MCF 10A (cell line): Measurements from ENCODE around the gene ALPL. TPM values are rescaled to one million over a fixed set of nuclear protein-coding genes. Genes with fewer than 3 reads are reported as not detected.

ENCODE experiments used
- BruUV-seq: library from RNA; stranded (reverse); fragments of 400-500 nt; replicated peaks from 2 replicates; lab custom pipeline; 2021; lab: Mats Ljungman, UMichigan
- CTCF ChIA-PET: fragments of 300-600 bp; sonication (Branson Sonifier 250); formaldehyde crosslinking; extraction: SDS; loops from one replicate; lab custom pipeline; 2021; ENCODE audit warnings: antibody characterized with exemption, inconsistent platforms; lab: Yijun Ruan, JAX
- POLR2A ChIA-PET: fragments of 300-600, 350-650 bp; sonication (Branson Sonifier 250); formaldehyde crosslinking; extraction: SDS; loops from one replicate; lab custom pipeline; 2020; ENCODE audit warnings: antibody characterized with exemption, inconsistent platforms; lab: Yijun Ruan, JAX
- DNase-seq: peaks from one replicate; pipeline ENCODE4 v3.0.0-alpha.2; 2018; ENCODE audit not compliant: unreplicated experiment
- H3K27ac Mint-ChIP-seq: one replicate; pipeline ENCODE4 v1.8.0; 2022; ENCODE audit warnings: mild to moderate bottlenecking, low read depth, mixed read lengths; ENCODE audit not compliant: unreplicated experiment
- H3K27me3 Mint-ChIP-seq: one replicate; pipeline ENCODE4 v1.8.0; 2022; ENCODE audit warnings: mixed read lengths; ENCODE audit not compliant: insufficient read depth, unreplicated experiment
- H3K36me3 Mint-ChIP-seq: one replicate; pipeline ENCODE4 v1.8.0; 2022; ENCODE audit warnings: mild to moderate bottlenecking, moderate library complexity, mixed read lengths; ENCODE audit not compliant: insufficient read depth, unreplicated experiment
- H3K4me1 Mint-ChIP-seq: one replicate; pipeline ENCODE4 v1.8.0; 2022; ENCODE audit warnings: mixed read lengths; ENCODE audit not compliant: insufficient read depth, unreplicated experiment
- H3K4me3 Mint-ChIP-seq: one replicate; pipeline ENCODE4 v1.8.0; 2022; ENCODE audit warnings: mild to moderate bottlenecking, moderate library complexity, mixed read lengths; ENCODE audit not compliant: unreplicated experiment
- H3K9me3 Mint-ChIP-seq: one replicate; pipeline ENCODE4 v1.8.0; 2022; ENCODE audit warnings: mixed read lengths; ENCODE audit not compliant: unreplicated experiment
- CTCF ChIP-seq: fragments of 200-600 bp; IDR thresholded peaks from one replicate; pipeline ENCODE4 v1.8.0; 2022; ENCODE audit warnings: antibody characterized with exemption, mild to moderate bottlenecking; ENCODE audit not compliant: unreplicated experiment
- intact Hi-C: fragments of 100-400 bp; cut with micrococcal nuclease; formaldehyde crosslinking; loops from 2 replicates; pipeline ENCODE4 v1.14.1; 2022
- total RNA-seq: library from RNA; stranded (reverse); gene quantifications from 2 replicates; pipeline ENCODE4 v1.2.3, GENCODE V29; 2022

Gene ALPL
- total RNA-seq, 1 experiment from 2014 or later = not detected

- CTCF ChIA-PET = no interaction called here
- peaks cover 24% of the 10 kb centered on the region for H3K27me3 Mint-ChIP-seq
- POLR2A ChIA-PET = no interaction called here
- peaks cover 5% of the 10 kb centered on the region for H3K4me1 Mint-ChIP-seq
- H3K4me3 Mint-ChIP-seq = no peak overlapping the region
- intact Hi-C loops = loop anchor here (10.0 kb wide), 1 partner anchor 342 kb away; no protein-coding TSS in a partner anchor
- BruUV-seq = no TSS peak
- H3K9me3 Mint-ChIP-seq = no peaks in the 10 kb centered on the region
- no peaks in the 10 kb centered on the region for H3K36me3 Mint-ChIP-seq
- no peak for TF ChIP-seq CTCF
- no peak for DNase-seq
- no peak overlapping the region for H3K27ac Mint-ChIP-seq
Observed at GRCh38 chr1:21596628-21597027, 87.4 kb downstream of the ALPL start.

GRCh38 chr1:21597753-21598152 is 88.5 kb downstream of the ALPL start:
- ChIA-PET CTCF (no interaction called here), POLR2A (no interaction called here)
- no peak overlapping the region for H3K4me3 Mint-ChIP-seq
- intact Hi-C loops = loop anchor here (10.0 kb wide), 1 partner anchor 343 kb away; no protein-coding TSS in a partner anchor
- BruUV-seq = no TSS peak
- H3K36me3 Mint-ChIP-seq = no peaks in the 10 kb centered on the region
- H3K9me3 Mint-ChIP-seq = no peaks in the 10 kb centered on the region
- peaks cover 5% of the 10 kb centered on the region for H3K4me1 Mint-ChIP-seq
- DNase-seq = no peak
- no peak for TF ChIP-seq CTCF
- H3K27ac Mint-ChIP-seq = no peak overlapping the region
- peaks cover 24% of the 10 kb centered on the region for H3K27me3 Mint-ChIP-seq

GRCh38 chr1:21598417-21598816 is 89.2 kb downstream of the ALPL start:
- Mint-ChIP-seq H3K9me3 (no peaks in the 10 kb centered on the region), H3K27me3 (peaks cover 24% of the 10 kb centered on the region), H3K36me3 (no peaks in the 10 kb centered on the region), H3K4me1 (peaks cover 5% of the 10 kb centered on the region), H3K27ac (no peak overlapping the region), H3K4me3 (no peak overlapping the region)
- intact Hi-C loops = loop anchor here (10.0 kb wide), 1 partner anchor 344 kb away; no protein-coding TSS in a partner anchor
- TF ChIP-seq CTCF = no peak
- ChIA-PET CTCF (no interaction called here), POLR2A (no interaction called here)
- no TSS peak for BruUV-seq
- no peak for DNase-seq

- Mint-ChIP-seq H3K4me1 (peaks cover 7% of the 10 kb centered on the region), H3K27ac (no peak overlapping the region), H3K9me3 (no peaks in the 10 kb centered on the region), H3K4me3 (no peak overlapping the region), H3K27me3 (peaks cover 24% of the 10 kb centered on the region), H3K36me3 (no peaks in the 10 kb centered on the region)
- no peak for DNase-seq
- POLR2A ChIA-PET = no interaction called here
- intact Hi-C loops = loop anchor here (10.0 kb wide), 1 partner anchor 344 kb away; no protein-coding TSS in a partner anchor
- no peak for TF ChIP-seq CTCF
- no TSS peak for BruUV-seq
- CTCF ChIA-PET = no interaction called here
Observed at GRCh38 chr1:21598904-21599303, 89.7 kb downstream of the ALPL start.
